OCI-LY1 (cell line): Measurements from ENCODE around the gene MSRB3.

Source experiments
- H2AFZ ChIP-seq: fragments of 200-600 bp; sonication (generic), shearing (Covaris generic); 2 replicates; pipeline ENCODE4 v1.6.0; 2014; ENCODE audit warnings: antibody characterized with exemption, mild to moderate bottlenecking, low read length
- H3F3A ChIP-seq: fragments of 200-600 bp; sonication (generic), shearing (Covaris generic); 2 replicates; pipeline ENCODE4 v1.6.0; 2014; ENCODE audit warnings: mild to moderate bottlenecking, antibody characterized with exemption, low read length, moderate library complexity; ENCODE audit not compliant: insufficient read depth
- H3K27ac ChIP-seq: fragments of 200-600 bp; sonication (generic); 2 replicates; pipeline ENCODE4 v1.5.1; 2014; ENCODE audit warnings: low read length, mixed run types, mild to moderate bottlenecking, low read depth; ENCODE audit not compliant: poor library complexity, severe bottlenecking
- H3K27me3 ChIP-seq: fragments of 200-600 bp; sonication (generic); 2 replicates; pipeline ENCODE4 v1.6.0; 2014; ENCODE audit warnings: antibody characterized with exemption, mild to moderate bottlenecking, low read length, moderate library complexity; ENCODE audit not compliant: insufficient read depth
- H3K36me3 ChIP-seq: fragments of 200-600 bp; sonication (generic); 2 replicates; pipeline ENCODE4 v1.6.1; 2014; ENCODE audit warnings: mild to moderate bottlenecking, antibody characterized with exemption, low read length, moderate library complexity, mixed read lengths; ENCODE audit not compliant: insufficient read depth
- H3K4me1 ChIP-seq: fragments of 200-600 bp; sonication (generic); 2 replicates; pipeline ENCODE4 v1.5.1; 2014; ENCODE audit warnings: mild to moderate bottlenecking, low read length, moderate library complexity; ENCODE audit not compliant: insufficient read depth, severe bottlenecking
- H3K4me2 ChIP-seq: fragments of 200-600 bp; sonication (generic), shearing (Covaris generic); 2 replicates; pipeline ENCODE4 v1.6.1; 2014; ENCODE audit warnings: low read length
- H3K4me3 ChIP-seq: fragments of 200-600 bp; sonication (generic); 2 replicates; pipeline ENCODE4 v1.5.1; 2014; ENCODE audit warnings: low read length, low read depth, mild to moderate bottlenecking, mixed read lengths; ENCODE audit not compliant: poor library complexity, severe bottlenecking
- H3K79me2 ChIP-seq: fragments of 200-600 bp; shearing (Covaris generic); 2 replicates; pipeline ENCODE4 v1.6.1; 2016; ENCODE audit warnings: mixed run types, low read length, mixed read lengths; ENCODE audit not compliant: insufficient read depth
- H3K9ac ChIP-seq: fragments of 200-600 bp; sonication (generic), shearing (Covaris generic); 2 replicates; pipeline ENCODE4 v1.6.1; 2014; ENCODE audit warnings: mild to moderate bottlenecking, low read length, mixed read lengths
- H3K9me2 ChIP-seq: fragments of 200-600 bp; sonication (generic), shearing (Covaris generic); 2 replicates; pipeline ENCODE4 v1.6.1; 2014; ENCODE audit warnings: low read depth, mild to moderate bottlenecking, low read length, mixed read lengths
- H3K9me3 ChIP-seq: fragments of 200-600 bp; shearing (Covaris generic); 2 replicates; pipeline ENCODE4 v1.6.1; 2014; ENCODE audit warnings: low read length, mixed read lengths
- H4K20me1 ChIP-seq: fragments of 200-600 bp; sonication (generic), shearing (Covaris generic); 2 replicates; pipeline ENCODE4 v1.6.0; 2016; ENCODE audit warnings: mild to moderate bottlenecking, low read length; ENCODE audit not compliant: insufficient read depth
- EZH2 ChIP-seq: fragments of 200-600 bp; sonication (generic), shearing (Covaris generic); IDR thresholded peaks from 2 replicates; pipeline ENCODE4 v1.8.0; 2017; ENCODE audit warnings: borderline replicate concordance, mixed run types, mild to moderate bottlenecking, antibody characterized with exemption, low read length, moderate library complexity, mixed read lengths
- TF ChIP-seq, protein P1 (sequence below): fragments of 200-600 bp; sonication (generic), shearing (Covaris generic); IDR thresholded peaks from 2 replicates; pipeline ENCODE4 v1.5.1; 2017; ENCODE audit warnings: mild to moderate bottlenecking, antibody characterized with exemption, low read length, moderate library complexity, mixed read lengths

Gene MSRB3

DNA sequence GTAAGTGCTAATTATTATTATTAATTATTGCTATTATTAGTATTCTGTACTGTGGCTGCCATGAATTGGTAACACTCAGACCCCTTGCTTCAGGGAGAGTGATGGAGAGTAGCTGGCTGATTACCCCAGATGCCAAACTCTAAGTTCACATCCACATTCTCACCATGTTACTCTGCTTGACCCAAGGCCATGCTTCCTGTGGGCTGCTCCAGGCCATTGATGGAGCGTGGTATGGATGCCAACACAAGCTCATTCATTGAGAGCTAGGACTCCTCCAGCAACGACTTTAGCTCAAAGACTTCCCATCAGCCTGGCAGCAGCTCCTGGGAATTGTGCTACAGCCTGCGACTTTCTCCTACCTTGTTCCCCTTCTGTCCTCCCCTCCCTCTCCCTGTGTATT is 233.4 kb downstream of the MSRB3 start:
- no peak for TF ChIP-seq EZH2
- TF ChIP-seq, protein P1, sequence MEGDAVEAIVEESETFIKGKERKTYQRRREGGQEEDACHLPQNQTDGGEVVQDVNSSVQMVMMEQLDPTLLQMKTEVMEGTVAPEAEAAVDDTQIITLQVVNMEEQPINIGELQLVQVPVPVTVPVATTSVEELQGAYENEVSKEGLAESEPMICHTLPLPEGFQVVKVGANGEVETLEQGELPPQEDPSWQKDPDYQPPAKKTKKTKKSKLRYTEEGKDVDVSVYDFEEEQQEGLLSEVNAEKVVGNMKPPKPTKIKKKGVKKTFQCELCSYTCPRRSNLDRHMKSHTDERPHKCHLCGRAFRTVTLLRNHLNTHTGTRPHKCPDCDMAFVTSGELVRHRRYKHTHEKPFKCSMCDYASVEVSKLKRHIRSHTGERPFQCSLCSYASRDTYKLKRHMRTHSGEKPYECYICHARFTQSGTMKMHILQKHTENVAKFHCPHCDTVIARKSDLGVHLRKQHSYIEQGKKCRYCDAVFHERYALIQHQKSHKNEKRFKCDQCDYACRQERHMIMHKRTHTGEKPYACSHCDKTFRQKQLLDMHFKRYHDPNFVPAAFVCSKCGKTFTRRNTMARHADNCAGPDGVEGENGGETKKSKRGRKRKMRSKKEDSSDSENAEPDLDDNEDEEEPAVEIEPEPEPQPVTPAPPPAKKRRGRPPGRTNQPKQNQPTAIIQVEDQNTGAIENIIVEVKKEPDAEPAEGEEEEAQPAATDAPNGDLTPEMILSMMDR = no peak
- no peak overlapping the region for H3K4me2 ChIP-seq
- no peaks in the 10 kb centered on the region for H3K9me3 ChIP-seq
- H3K9me2 ChIP-seq = no peaks in the 10 kb centered on the region
- H3K4me1 ChIP-seq = no peaks in the 10 kb centered on the region
- H3K4me3 ChIP-seq = no peak overlapping the region
- no peaks in the 10 kb centered on the region for H3F3A ChIP-seq
- H3K79me2 ChIP-seq = no peaks in the 10 kb centered on the region
- no peaks in the 10 kb centered on the region for H3K36me3 ChIP-seq
- H3K9ac ChIP-seq = no peak overlapping the region
- H4K20me1 ChIP-seq = no peaks in the 10 kb centered on the region
- H3K27ac ChIP-seq = no peak overlapping the region
- H3K27me3 ChIP-seq = no peaks in the 10 kb centered on the region
- H2AFZ ChIP-seq = no peak overlapping the region
